ENCODE results near the gene ECSCR. TPM values are rescaled to one million over a fixed set of nuclear protein-coding genes. Genes with fewer than 3 reads are reported as not detected.

The ECSCR gene
- total RNA-seq, 4 donors from 2014 or later = 19.2 to 68.9 (median 42.0) TPM

DNA sequence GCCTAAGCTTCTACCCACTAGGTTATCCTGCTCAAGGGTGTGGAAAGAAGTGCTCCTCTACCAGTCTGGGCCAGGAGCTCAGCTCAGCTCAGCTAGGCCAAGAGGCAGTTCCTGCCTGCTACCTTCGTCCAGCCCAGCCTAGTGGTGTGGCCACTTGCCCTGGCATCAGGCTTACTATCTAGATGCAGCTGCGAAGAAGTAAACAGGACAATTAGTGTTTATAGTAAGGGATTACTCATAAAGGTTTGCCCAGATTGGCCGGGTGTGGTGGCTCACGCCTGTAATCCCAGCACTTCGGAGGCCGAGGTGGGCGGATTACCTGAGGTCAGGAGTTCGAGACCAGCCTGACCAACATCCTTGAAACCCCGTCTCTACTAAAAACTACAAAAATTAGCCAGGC lies 45.9 kb downstream of the ECSCR start:
- H3K9me3 ChIP-seq = no peaks in the 10 kb centered on the region
- no peak overlapping the region for H3K4me3 ChIP-seq
- H3K4me1 ChIP-seq = peaks cover 0 to 7% of the 10 kb centered on the region in 2 donors
- intact Hi-C loops (cut with DNase I; ENCODE audit: low total_unique reads) = loop anchor here (5.0 kb wide), 1 partner anchor 101 kb away; no protein-coding TSS in a partner anchor
- H3K27me3 ChIP-seq = no peaks in the 10 kb centered on the region
- no peak for DNase-seq
- TF ChIP-seq POLR2A (IDR thresholded peaks at IDR 0.05) = no peak
- TF ChIP-seq, protein P1, sequence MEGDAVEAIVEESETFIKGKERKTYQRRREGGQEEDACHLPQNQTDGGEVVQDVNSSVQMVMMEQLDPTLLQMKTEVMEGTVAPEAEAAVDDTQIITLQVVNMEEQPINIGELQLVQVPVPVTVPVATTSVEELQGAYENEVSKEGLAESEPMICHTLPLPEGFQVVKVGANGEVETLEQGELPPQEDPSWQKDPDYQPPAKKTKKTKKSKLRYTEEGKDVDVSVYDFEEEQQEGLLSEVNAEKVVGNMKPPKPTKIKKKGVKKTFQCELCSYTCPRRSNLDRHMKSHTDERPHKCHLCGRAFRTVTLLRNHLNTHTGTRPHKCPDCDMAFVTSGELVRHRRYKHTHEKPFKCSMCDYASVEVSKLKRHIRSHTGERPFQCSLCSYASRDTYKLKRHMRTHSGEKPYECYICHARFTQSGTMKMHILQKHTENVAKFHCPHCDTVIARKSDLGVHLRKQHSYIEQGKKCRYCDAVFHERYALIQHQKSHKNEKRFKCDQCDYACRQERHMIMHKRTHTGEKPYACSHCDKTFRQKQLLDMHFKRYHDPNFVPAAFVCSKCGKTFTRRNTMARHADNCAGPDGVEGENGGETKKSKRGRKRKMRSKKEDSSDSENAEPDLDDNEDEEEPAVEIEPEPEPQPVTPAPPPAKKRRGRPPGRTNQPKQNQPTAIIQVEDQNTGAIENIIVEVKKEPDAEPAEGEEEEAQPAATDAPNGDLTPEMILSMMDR (IDR thresholded peaks at IDR 0.05) = no peak
- no peaks in the 10 kb centered on the region for H3K36me3 ChIP-seq
- peak overlapping the region; percentile 51 to 57 for H3K27ac ChIP-seq

DNA sequence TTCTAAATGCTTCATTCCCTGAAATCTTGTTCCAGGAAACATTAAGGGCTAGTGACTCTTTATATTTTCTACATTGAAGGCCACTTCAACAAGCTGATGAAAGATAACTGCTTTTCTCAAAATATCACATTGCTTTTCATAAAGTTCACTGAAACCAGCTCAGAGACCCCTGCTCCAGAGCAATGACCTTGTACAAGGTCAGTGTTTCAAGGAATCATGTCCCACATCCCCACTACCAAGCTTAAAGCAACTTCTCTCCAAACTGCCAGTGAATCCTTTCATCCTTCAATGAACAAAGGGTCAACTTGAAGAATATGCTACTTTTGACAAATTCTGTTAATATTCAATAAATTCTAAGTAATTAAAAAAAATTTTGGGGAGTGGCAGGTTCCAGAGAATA lies 46.7 kb downstream of the ECSCR start:
- no peak for DNase-seq
- Histone ChIP-seq H3K36me3 (no peaks in the 10 kb centered on the region), H3K4me1 (peaks cover 0 to 7% of the 10 kb centered on the region in 2 donors), H3K27me3 (no peaks in the 10 kb centered on the region), H3K27ac (peak overlapping the region; percentile 57), H3K9me3 (no peaks in the 10 kb centered on the region), H3K4me3 (no peak overlapping the region)
- TF ChIP-seq POLR2A (IDR thresholded peaks at IDR 0.05) = no peak
- TF ChIP-seq, protein P1 (IDR thresholded peaks at IDR 0.05) = no peak
- intact Hi-C loops (cut with DNase I; ENCODE audit: low total_unique reads) = loop anchor here (5.0 kb wide), 1 partner anchor 101 kb away; no protein-coding TSS in a partner anchor

DNA sequence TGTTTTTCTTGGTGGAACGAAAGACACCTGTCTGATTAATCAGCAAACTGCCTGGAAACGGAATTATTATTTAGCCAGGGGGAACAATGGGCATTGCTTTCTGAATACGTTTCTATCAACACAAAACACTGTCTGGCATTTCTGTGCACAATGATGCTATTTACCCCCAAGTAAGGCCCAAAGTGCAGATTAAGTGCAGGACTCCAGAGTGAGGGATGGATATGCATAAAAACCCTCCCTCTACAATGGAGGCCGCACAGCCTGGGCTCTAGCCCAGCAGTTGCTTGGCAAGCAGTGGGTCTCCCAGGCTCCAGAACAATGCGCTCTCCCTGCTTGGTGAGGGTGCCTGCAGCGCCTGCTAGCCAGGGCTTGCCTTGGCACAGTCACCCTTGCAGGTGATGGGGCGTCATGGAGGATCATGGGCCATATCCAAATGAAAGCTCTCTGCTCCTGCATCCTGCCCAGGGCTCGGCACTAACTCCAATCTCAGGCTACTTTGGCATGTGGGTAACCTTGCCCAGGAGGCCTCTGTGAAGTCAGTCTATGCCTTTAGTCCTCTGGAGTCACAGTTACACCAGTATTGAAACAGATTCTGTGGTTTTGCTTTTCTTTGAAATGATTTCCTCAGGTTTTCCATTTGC lies 47.2 kb downstream of the ECSCR start:
- H3K36me3 ChIP-seq = no peaks in the 10 kb centered on the region
- DNase-seq = no peak
- peak overlapping the region; percentile 57 for H3K27ac ChIP-seq
- no peak for TF ChIP-seq POLR2A (IDR thresholded peaks at IDR 0.05)
- TF ChIP-seq, protein P1 (IDR thresholded peaks at IDR 0.05) = no peak
- no peaks in the 10 kb centered on the region for H3K9me3 ChIP-seq
- intact Hi-C loops (cut with DNase I; ENCODE audit: low total_unique reads) = loop anchor here (5.0 kb wide), 1 partner anchor 102 kb away; no protein-coding TSS in a partner anchor
- H3K27me3 ChIP-seq = no peaks in the 10 kb centered on the region
- peaks cover 1 to 7% of the 10 kb centered on the region in 2 donors for H3K4me1 ChIP-seq
- no peak overlapping the region for H3K4me3 ChIP-seq

GRCh38 chr5:139414581-139415130 lies 47.9 kb downstream of the ECSCR start:
- no peaks in the 10 kb centered on the region for H3K9me3 ChIP-seq
- H3K36me3 ChIP-seq = no peaks in the 10 kb centered on the region
- H3K27ac ChIP-seq = peak overlapping the region; percentile 31 to 57
- intact Hi-C loops (cut with DNase I; ENCODE audit: low total_unique reads) = loop anchor here (5.0 kb wide), 1 partner anchor 103 kb away; no protein-coding TSS in a partner anchor
- no peak for TF ChIP-seq POLR2A (IDR thresholded peaks at IDR 0.05)
- TF ChIP-seq, protein P1 (IDR thresholded peaks at IDR 0.05) = no peak
- H3K4me3 ChIP-seq = no peak overlapping the region
- DNase-seq = no peak
- H3K27me3 ChIP-seq = no peaks in the 10 kb centered on the region
- H3K4me1 ChIP-seq = peaks cover 7 to 8% of the 10 kb centered on the region in 2 donors

DNA sequence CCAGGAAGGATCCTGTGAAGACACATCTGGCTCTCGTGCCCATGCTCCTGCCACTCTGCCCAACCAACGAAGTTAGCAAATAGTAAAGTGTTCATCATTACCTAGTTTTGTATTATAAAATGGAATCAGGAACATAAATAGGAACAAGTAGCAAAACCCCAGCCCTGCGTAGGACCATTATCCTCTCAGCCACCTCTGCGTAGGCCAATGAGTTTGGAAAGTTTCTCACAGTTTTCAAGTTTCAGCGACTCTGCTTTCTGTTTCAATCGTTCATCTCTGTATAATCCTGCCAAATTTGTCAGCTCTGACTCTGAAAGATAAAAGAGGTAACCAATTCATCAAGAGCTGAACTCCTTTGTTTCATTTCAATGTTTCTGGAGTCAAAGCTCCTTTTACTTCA lies 48.6 kb downstream of the ECSCR start:
- no peaks in the 10 kb centered on the region for H3K36me3 ChIP-seq
- peaks cover 7 to 8% of the 10 kb centered on the region in 2 donors for H3K4me1 ChIP-seq
- H3K9me3 ChIP-seq = no peaks in the 10 kb centered on the region
- no peak for TF ChIP-seq POLR2A (IDR thresholded peaks at IDR 0.05)
- TF ChIP-seq, protein P1 (IDR thresholded peaks at IDR 0.05) = no peak
- H3K27me3 ChIP-seq = no peaks in the 10 kb centered on the region
- DNase-seq = no peak
- intact Hi-C loops (cut with DNase I; ENCODE audit: low total_unique reads) = no loop called here
- H3K4me3 ChIP-seq = no peak overlapping the region
- peak overlapping the region; percentile 31 to 57 for H3K27ac ChIP-seq
